COR-L47 (cell line): ENCODE results near the gene KCNK7.

Experiments used
- DNase-seq: peaks from one replicate; lab custom pipeline; 2025; lab: John Stamatoyannopoulos, UW

Gene KCNK7

DNA sequence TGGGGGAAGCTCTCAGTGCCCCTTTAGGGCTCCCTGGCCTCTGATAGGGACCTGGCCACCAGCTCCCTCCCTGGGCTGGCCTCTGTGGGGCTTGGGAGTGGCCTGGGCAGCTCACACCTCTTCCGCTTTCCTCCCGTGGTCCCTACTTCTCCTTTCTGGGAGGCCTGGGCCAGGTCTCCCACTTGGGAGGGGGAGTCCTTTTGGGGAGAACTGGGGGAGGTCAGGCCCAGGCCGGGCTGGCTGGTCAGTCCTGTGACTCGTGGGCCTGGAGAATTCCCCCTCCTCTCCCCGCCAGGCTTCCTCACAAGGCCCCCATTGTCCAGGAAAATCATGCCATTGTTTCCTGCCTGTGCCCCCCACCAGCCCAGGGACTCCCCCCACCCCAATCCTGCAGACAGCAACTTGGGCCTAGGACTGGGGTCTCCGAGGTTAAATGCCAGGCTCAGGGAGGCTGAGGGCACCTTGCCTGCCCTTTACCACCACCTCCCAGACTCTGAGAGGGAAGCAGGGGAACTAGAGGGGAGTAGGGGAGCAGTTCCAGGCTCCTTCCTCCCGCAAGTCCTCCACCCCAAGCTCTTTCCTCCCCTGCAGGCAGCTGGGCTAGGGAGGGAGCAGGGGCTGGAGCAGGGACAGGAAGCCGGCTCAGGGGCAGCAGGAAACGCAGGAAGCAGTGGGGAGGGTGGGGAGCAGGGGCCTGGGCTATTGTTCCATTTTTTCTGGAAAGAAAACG lies 15.6 kb upstream of the KCNK7 start:
- no peak for DNase-seq

DNA sequence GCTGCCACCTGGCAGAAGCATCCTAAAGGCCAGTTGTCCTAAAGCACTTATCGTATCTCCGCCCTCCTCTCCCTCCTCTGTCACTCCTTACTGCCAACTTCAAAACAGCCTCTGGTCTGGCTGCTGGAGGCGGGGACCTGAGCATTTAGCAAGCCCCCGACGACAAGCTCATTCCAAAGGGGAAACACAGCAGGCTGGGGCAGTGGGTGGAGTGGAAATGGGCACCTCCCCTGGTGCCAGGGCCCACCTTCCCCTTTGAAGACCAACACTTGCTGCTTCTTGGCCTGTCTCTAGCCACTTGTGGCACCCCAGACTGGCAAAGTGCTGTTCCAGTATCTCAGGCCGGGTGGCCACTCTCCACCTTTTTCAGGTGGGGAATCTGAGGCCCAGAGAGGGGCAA lies 14.8 kb upstream of the KCNK7 start:
- DNase-seq: no peak

DNA sequence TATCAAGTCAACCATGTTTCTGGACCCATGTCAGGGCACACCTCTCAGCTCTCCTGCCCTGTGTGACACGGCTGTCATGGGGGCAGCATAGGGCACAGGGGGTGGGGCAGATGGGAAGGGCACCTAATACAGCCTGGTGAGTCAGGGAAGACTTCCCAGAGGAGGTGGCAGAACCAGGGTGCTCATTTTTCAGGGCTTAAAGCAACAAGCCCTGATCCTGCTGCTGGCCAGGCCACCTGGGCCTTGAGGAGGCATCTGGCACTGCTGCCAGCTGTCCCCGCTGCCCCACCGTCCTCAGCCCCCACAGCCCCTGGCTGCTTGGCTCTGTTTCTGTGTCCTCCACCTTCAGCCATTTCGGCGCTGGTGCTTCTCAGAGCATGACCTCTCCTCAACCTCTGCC lies 14.1 kb upstream of the KCNK7 start:
- DNase-seq: no peak

DNA sequence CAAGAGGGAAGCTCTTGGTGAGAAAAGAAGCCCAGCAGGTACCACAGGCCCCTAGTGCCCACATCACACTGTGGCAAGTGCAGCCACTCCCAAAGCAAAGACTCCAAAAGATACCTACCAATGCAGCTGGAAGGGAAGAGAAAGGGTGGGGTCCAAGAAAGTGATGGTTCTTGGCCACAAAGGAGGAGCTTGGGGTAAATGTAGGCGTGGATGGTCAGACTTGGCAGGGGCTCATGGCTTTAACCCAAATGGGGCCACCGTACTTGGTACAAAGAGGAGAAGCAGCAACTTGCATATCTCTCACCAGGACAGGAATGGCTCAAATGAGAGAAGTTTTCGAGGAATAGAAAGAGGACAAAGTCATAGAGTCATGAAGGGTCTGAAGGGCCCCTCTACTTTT lies 13.6 kb upstream of the KCNK7 start:
- no peak for DNase-seq

DNA sequence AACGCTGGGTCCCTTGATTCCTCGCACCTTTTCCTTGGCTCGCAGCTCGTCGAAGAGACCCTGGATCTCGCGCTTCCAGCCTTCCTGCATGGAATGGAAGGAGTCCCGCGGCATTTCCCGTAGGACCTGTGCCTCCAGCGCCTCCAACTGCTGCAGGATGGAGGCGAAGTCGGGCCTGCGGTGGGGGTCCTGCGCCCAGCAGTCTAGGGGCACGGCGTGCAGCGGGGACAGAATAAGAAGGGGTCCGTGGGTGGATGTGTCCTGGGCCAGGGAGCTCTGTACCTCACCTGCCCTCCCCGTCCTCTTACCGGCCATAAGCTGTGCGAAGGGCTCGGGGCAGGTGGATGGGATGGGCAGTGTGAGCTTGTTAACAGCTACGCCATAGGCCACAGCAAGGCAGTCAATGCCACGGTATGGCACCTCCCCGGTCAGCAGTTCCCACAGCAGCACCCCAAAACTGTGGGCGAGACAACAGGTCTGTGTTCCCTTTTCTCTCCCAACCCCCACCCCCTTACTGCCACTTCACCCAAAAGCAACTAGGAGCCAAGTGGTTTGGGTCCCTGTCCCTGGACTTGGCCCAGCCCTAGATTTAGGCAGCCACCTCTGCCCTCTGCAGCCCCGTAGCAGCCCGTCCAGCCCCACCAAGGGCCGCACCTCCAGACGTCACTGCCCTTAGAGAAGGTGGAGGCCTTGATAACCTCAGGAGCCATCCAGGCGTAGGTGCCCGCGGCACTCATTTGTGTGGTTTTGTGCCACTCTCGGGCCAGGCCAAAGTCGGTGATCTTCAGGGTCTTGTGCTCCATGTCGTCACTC lies 12.2 kb upstream of the KCNK7 start:
- no peak for DNase-seq

DNA sequence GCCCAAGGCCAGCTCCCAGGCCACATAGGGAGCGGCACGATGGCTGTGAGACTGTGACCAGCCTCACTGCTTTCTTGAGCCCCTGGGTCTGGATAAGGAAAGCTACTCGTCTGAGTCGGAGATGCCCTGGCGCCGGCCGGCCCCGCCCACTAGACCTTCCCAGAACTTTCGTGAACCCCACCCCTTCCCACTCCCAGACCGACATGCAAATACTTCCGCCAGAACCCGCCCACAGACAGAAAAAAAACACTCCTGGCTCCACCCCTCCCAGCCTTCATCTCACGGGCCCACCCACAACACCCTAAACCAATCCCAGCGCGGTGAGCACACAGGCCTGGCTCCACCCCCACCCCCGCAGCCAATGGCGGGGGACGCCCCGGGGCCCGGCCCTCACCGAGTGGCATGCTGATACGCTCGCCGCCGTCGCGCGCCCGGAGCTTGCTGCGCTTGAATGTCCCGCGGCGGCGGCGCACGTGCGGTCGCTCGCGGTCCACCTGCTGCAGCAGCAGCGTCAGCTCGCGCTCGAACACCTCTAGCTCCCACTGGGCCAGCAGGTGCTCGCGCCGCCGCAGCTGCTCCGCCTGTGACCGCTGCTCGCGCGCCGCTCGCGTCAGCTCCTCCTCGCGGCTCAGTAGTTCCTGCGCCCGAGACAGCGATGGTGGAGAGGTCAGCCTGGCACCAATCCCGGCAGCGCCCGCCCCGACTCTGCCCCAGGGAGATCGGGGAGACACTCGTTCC lies 11.4 kb upstream of the KCNK7 start:
- no peak for DNase-seq

DNA sequence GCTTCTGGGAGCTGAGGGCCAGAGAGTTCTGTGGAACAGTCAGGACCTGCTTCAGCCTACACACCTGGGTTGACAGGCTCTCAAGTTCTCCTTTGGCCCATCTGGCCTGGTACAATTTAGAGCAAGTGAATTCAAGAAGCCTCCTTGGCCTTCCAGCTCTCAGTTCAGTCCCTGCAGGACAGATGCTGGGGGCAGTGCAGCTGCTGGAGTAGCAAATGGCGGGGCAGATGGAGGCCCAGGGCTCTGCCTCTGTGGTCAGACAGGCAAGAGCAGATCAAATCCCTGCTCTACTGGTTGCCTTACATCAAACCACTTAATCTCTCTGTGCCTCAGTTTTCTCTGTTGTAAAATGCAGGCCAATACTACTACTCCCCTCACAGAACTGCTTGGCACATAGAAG lies 8.7 kb upstream of the KCNK7 start:
- no peak for DNase-seq

DNA sequence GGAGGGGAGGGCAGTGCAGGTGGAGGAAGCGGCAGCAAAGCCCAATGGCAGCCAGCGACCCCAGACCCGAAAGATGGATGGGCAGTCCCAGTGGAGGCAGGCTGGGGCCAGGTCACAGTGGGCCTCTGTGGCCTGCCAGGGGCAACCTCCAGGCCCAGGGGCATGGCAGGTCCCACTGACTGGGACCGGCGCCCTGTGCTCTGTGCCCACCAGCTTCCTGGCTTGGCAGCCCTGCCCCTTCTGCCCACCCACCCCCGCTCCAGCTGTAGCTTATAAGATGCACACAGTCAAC lies 4.3 kb upstream of the KCNK7 start:
- no peak for DNase-seq

DNA sequence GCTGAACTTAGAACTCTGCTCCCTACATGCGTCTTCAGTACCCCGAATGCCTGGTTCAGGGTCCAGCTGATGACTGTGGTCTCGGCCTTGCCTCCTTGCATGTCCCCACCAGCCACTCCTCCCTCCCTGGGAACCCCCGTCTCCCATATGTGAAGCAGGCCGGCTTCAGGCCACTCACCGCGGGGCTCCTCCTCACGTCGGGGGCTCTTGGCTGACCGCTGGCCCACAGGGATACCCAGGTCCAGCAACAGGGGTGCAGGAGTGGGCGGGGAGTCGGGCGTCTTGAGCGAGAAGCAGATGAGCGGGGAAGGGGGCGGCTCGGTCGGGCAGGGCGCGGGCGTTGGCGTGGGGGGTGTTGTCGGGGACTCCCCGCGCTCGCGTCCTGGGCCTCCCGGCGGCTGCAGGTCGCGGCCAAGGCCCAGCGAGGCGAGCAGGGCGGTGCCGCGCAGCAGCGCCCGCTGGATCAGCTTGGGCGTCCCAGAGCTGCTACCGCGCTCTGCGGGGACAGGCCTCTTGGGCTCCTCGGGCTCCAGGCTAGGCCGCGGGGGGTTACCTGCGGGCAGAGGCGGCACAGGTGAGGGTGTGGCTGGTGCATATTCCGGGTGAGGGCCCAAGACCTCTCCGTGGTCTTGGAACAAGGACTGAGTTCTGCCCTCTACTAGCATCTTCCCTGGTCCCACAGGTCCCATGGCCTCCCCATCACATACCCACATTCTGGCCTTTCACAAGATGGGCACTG lies 3.8 kb upstream of the KCNK7 start:
- DNase-seq: no peak

DNA sequence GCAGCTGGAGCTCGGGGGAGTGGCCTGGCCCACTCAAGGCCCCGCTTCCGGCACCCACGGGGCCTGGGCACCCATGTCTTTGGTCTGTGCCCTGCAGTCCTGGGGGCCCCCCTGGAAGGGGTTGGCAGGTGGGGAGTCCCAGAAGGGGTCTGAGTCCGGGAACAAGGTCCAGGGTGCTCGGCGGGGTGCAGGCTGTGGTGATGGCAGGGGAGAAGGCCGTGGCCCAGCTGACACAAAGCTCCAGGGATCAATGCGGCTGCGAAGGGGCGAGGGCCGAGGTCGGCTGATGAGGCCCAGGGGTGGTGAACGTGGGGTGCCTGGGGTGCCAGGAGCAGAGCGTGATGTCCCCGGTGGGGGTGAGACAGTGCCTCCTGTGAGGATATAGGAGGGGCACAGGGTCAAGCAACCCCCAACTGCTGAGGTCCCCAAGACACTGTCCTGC lies 2.7 kb upstream of the KCNK7 start:
- DNase-seq: no peak

DNA sequence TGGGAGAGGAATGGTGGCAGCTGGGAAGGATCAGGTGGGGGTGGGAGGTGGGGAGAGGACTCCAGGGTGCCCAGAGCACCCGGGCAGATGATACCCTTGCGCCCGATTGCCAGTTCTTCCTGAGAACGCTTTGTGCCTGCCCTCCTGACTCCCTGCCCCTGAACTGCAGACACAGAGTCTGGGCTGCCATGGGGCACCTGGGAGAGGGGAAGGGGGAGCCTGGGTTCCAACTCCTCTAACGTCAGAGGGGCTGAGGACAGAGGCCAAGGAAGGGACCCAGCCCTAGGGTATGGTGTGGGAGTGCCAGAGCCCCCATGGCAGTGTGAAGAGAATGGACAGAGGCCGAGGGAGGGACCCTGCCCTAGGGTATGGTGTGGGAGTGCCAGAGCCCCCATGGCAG lies 920 bp upstream of the KCNK7 start:
- no peak for DNase-seq

DNA sequence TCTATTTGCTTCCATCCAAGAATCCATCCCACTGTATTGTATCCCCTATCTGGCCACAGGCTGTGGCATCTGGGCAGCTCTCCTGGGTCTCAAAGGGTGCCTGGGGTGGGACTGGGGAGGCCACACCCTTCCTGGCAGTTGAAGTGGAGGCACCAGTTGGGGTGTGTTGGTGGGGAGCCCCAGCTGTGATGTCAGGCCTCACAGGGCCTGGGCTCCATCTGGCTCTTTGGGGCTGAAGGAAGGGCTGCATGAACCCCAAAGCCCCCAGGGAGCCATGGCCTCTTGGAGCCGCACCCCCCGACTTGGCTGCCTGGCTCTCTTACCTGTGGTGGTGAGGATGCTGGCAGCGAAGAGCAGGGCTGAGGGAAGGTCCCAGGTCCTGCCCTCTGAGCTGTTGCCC lies 469 bp downstream of the KCNK7 start:
- no peak for DNase-seq

DNA sequence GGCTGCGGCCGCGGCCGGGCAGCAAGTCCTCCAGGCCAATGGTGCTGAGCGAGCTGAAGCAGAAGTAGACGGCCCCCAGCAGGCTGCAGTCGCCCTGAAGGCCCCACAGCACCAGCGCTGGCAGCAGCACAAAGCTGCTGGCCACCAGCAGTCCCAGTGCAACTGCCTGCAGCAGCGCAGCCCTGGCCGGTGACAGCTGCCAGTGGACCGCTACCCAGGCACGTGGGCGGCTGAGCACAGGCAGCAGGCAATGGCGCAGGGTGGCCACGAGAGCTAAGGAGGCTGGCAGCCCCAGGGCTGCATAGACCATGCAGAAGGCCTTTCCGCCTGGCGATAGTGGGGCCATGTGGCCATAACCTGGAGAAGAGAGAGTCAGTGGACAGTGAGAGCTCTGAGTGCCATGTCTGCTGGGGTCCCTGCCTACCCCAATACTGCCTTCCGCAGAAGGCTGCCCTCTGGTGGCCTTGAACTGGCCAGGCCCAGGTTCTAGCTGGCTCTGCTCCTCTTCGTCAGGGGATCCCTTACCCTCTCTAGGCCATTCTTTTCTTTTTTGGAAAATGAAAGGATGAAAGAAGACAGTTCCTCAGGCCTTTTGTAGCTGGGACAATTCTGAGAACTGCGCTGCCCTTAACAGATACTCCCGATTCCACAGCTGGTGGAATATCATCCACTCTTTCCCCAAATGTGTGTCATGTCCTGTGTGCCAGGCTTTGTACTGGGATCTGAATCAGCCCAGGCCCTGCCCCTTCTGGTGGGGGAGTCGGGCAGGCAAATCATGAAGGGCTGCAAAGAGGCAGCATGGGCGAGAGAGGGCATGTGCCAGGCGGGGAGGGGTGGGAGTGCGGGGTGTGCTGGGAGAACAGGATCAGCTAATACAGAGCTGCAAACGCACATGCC lies 1.8 kb downstream of the KCNK7 start:
- DNase-seq: no peak

DNA sequence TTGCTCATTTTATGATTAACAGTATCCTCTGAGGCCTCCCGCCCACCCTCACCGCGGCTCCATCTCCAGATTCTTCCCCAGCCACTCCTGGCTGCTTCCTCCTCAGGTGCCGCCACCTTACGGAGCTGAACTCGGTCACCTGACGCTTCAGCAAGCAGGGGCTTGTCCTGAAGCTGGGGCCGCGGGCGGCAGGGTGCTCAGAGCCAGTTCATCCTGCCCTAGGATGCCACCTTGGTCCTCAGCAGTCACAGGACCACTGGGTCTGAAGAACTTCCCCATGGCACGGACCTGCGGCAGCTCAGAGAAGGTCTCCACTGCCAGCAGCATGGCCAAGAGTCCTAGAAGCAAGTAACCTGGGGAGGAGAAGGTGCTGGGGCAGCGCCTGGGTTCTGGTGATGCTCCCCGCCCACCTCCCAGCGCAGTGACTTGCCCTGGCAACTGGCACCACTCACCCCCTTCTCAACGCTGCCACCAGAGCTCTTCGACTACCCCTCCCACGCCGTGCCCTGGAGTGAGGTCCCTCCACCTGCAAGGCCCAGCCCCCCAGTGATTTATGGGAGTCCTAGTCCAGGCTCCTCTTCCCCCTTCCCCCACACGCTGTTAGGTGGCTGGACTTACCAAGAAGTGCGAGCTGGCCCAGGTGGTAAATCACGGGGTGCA lies 2.6 kb downstream of the KCNK7 start:
- DNase-seq: no peak

DNA sequence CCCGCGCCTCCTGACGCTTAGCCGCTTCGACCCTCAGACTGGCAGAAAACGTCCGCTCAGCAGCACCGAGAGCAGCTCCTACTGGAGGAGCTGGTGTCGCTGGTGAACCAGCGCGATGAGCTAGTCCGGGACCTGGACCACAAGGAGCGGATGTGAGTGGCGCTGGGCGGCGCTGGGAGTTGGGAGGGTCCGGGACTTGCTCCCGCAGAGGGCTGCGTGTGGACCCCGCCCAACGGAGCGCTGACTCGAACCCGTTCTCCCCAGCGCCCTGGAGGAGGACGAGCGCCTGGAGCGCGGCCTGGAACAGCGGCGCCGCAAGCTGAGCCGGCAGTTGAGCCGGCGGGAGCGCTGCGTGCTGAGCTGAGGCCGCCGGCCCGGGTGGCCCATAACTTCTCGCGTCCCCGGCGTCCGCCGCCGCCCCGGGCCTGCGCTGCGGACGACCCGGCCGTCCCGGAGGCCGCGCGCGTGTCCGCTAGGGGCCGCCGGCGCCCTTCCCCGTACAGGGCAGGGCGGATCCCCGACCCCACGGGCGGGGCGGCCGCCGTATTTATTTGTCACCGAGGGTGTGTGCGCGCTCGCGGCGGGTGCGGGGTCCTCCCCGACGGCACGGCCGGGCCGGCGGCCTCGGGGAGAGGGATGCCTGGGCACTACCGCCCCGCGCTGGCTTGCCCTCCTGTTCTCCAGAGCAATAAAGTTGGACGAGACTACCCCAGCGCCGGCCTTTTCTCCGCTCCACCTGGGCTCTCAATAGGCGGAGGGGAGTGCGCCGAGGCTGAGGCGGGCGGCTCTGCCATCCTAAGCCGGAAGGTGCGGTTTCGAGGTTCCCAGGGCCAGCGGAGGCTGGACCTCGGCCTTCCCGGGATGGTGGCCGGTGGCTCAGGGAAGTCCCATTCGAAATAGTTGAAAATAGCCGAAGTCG lies 3.4 kb downstream of the KCNK7 start:
- no peak for DNase-seq

DNA sequence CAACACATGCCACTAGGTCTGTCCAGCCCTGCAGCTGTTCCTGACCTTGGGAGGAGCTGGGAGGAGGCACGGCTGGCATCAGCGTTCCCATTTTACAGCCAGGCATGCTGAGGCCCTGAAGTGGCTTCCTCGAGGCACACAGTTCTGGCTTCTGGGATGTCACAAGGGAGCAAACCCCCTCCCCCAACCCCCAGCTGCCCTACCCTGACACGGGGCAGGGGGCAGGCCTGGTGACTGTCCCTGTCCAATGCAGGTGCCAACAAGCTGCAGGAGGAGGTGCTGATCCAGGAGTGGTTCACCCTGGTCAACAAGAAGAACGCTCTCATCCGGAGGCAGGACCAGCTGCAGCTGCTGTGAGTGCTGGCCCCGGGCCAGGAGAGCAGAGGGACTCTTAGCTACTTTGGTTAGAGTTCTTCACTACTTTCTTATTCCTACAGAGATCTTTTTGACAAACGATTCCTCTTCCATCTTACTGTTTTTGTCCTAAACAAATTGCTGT lies 5.3 kb downstream of the KCNK7 start:
- peak; percentile 53 for DNase-seq

DNA sequence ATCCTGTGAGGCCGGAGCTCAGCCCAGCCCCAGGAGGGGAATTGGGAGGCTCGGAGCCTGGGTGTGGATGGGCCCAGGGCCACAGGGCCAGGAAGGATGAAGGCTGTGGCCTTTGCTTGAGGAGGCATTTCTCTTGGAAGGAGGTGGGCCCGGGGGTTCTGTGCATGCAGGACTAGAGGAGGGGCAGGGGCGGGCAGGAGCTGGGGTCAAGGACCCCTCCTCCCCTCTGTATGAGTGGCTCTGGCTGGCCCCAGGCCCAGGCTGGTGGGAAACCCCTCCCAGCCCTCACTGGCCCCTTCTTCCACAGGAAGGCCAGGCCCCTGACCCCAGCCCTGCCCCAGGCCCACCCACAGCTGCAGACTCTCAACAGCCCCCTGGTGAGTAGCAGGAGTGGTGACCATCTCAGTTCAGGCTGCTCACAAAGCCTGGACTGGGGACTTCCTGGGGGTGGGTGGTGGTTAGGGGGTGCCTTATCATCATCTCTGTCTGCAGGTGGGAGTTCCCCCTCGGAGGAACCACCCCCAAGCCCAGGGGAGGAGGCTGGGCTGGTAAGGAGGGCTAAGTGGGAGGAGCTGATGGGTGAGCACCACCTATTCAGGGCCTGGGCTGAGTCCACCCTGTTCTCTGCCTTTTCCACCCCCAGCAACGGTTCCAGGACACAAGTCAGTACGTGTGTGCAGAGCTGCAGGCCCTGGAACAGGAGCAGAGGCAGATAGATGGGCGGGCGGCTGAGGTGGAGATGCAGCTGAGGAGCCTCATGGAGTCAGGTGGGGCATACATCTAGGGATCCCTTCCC lies 6.0 kb downstream of the KCNK7 start:
- no peak for DNase-seq

DNA sequence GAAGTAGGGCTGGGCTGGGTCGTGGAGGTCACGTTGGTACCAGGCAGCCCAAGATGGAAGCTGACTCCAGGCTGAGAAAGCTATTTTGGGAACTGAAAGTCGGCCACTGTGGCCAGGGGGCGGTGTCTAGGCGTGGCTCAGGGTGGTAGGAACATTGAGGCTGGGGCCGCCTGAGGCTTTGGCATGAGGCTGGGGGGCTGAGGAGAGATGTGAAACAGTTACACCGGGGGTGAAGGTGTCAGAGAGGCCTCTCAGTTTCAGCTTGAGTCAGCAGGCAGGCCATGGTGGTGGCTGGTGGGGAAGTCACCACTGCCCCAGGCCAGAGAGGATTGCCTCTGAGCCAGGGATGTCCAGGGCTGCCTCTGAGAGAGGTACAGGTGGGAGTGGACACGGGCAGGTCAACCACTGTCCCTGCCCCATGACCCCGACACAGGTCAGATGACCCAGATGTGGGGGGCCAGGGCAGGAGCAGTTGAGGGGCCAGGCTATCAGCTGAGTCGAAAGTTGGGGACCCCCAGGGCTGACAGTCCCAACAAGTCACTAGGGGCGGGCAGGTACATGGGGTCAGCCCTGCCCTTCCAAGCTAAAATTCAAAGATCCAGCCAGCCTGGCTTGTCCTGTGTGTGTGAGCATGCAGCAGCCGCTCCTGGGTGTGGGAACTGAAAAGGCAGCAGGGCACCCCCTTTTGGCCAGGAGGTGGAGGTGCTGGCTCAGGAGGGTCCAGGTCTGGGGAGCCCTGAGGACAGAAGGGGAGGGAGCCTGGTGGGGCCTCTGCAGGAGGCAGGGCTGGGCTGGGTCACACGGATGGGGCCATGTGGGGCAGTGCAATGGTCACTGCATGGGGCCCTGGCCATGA lies 7.2 kb downstream of the KCNK7 start:
- peak; percentile 16 for DNase-seq
